G401.6 (cell line): ENCODE data around the gene CLTCL1.

Experiments used
- FAIRE-seq: peaks from 2 replicates; lab custom pipeline; 2012; peaks lifted over from hg19 to GRCh38; lab: Jason Lieb, UNC

The CLTCL1 gene

GRCh38 chr22:19244600-19245352, 46.7 kb downstream of the CLTCL1 start:
- FAIRE-seq = no peak

GRCh38 chr22:19242699-19243098, 48.8 kb downstream of the CLTCL1 start:
- FAIRE-seq = no peak

- no peak for FAIRE-seq
These were observed 50.0 kb downstream of the CLTCL1 start for GRCh38 chr22:19241593-19241906.

GRCh38 chr22:19240813-19241592, 50.5 kb downstream of the CLTCL1 start:
- FAIRE-seq = no peak

- no peak for FAIRE-seq
These were observed 52.1 kb downstream of the CLTCL1 start for GRCh38 chr22:19239464-19239863.

GRCh38 chr22:19238900-19239299, 52.6 kb downstream of the CLTCL1 start:
- no peak for FAIRE-seq

- FAIRE-seq = no peak
These were observed 55.6 kb downstream of the CLTCL1 start for GRCh38 chr22:19235874-19236273.

GRCh38 chr22:19234126-19234896, 57.2 kb downstream of the CLTCL1 start:
- no peak for FAIRE-seq

- FAIRE-seq = no peak
These were observed 58.3 kb downstream of the CLTCL1 start for GRCh38 chr22:19233189-19233661.

- no peak for FAIRE-seq
These were observed 58.9 kb downstream of the CLTCL1 start for GRCh38 chr22:19232623-19233022.

- no peak for FAIRE-seq
These were observed 59.5 kb downstream of the CLTCL1 start for GRCh38 chr22:19231986-19232385.

GRCh38 chr22:19229600-19229999, 61.9 kb downstream of the CLTCL1 start:
- no peak for FAIRE-seq

- no peak for FAIRE-seq
These were observed 63.3 kb downstream of the CLTCL1 start for GRCh38 chr22:19228179-19228578.

GRCh38 chr22:19226428-19226827, 65.1 kb downstream of the CLTCL1 start:
- FAIRE-seq = no peak

GRCh38 chr22:19225560-19225959, 66.0 kb downstream of the CLTCL1 start:
- FAIRE-seq = no peak

GRCh38 chr22:19224985-19225384, 66.5 kb downstream of the CLTCL1 start:
- FAIRE-seq = no peak

GRCh38 chr22:19224557-19224956, 67.0 kb downstream of the CLTCL1 start:
- no peak for FAIRE-seq

- no peak for FAIRE-seq
These were observed 67.9 kb downstream of the CLTCL1 start for GRCh38 chr22:19223617-19224016.

- no peak for FAIRE-seq
These were observed 68.4 kb downstream of the CLTCL1 start for GRCh38 chr22:19223110-19223509.

GRCh38 chr22:19222242-19223005, 69.1 kb downstream of the CLTCL1 start:
- FAIRE-seq = no peak

- FAIRE-seq = no peak
These were observed 70.7 kb downstream of the CLTCL1 start for GRCh38 chr22:19220867-19221266.

- no peak for FAIRE-seq
These were observed 72.8 kb downstream of the CLTCL1 start for GRCh38 chr22:19218541-19219233.
